ENCODE data around the gene RASL10A.
A peak's percentile ranks its signal among the peaks of the same experiment; 100 is the strongest.
"Not testable (repeated sequence)": the region's sequence is repeated elsewhere in the genome, so short reads cannot be mapped to it uniquely, and the experiment has no call there.

Gene RASL10A, protein sequence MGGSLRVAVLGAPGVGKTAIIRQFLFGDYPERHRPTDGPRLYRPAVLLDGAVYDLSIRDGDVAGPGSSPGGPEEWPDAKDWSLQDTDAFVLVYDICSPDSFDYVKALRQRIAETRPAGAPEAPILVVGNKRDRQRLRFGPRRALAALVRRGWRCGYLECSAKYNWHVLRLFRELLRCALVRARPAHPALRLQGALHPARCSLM

DNA sequence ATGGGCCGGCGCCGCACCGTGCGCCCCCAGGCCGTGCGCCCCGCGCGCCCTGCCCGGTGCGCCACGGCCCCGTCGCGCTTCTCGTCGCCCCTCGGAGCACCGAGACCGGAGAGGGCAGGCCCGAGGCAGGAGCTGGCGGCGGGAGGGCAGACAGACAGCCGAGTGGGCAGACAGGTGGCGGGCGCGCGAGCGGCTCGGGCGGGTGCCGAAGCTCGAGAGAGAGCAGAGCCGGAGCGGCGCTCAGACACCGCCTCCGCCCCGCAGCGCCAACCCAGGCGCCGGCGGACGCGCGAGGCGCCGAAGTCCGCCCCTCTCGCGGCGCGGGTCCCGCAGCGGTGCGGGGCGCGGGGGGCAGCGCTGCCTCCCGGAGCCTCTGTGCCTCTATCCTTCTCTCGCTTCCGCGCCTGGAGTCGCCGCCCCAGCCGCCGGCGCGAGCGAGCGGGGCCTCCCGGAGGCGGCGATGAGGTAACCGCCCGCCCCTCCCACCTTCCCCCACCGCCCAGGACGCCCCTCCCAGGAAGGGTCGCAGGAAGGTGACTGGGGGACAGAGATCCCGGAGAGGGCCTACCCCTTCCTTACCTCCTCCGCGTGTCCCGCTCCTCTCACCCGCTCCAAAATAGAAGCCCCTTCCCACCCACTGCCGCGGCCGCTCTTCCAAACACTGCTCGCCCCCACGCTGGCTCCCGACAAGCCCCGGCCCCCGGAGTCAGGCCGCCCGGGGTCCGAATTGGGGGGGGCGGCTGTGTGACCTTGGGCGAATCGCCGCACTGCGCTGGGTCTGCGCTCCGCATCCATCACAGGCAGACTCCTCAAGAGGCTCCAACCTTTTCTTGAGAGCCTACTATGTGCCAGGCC, at the start of gene RASL10A:
RASL10A (minus strand) TSS at position 412 of the 855 bp plus-strand sequence. CDS start 451 bp downstream, outside the sequence.
- no peak for DNase-seq

DNA sequence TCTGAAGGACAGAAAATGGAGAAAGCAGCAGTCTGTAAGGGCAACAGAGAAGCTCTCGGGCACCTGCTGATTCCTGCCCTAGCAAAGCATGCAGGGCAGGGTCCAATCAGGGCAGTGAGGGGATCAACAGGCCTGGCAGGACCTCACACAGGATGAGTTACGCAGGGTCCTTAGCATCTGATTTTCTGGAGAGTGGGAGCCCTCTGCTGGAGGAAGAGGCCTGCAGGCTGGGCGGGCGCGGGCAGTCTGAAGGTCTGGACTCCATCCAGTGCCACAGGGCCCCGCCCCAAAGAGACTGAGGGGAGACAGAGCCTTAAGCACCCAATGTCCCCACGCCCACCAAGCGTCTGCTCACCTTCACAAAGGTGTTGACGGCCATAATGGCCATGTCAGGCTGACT, 44.0 kb upstream of the RASL10A start:
- DNase-seq: peak; percentile 36

DNA sequence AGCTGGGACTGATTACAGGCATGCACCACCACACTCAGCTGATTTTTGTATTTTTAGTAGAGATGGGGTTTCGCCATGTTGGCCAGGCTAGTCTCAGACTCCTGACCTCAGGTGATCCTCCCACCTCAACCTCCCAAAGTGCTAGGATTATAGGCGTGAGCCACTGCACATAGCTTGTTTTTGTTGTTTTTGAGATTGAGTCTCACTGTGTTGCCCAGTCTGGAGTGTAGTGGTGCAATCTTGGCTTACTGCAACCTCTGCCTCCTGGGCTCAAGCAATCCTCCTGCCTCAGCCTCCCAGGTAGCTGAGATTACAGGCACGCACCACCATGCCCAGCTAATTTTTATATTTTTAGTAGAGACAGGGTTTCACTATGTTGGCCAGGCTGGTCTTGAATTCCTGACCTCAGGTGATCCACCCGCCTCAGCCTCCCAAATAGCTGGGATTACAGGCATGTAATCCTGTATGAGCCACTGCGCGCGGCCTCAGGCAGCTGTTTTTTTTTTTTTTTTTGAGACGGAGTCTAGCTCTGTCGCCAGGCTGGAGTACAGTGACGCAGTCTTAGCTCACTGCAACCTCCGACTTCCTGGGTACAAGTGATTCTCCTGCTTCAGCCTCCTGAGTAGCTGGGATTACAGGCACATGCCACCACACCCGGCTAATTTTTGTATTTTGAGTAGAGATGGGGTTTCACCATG, 41.8 kb upstream of the RASL10A start:
- not testable (repeated sequence) for DNase-seq

DNA sequence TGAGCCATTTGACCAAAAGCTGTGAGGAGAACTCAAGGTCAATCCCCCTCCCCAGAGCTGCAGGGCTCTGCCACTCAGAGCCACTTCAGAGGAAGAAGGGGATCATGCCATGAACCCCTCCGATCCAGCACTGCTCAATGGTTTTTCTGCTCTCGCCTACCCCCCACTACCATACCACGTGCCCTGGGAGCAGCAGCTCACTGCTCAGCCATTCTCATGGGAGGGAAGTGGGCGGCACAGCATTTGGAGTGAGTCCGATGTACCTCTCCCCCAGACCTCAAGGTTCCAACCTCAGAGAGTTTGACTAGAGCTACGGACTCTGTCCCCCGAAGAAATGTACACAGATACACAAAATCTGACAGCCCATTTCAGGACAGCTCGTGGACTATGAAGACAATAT, 38.4 kb upstream of the RASL10A start:
- no peak for DNase-seq

DNA sequence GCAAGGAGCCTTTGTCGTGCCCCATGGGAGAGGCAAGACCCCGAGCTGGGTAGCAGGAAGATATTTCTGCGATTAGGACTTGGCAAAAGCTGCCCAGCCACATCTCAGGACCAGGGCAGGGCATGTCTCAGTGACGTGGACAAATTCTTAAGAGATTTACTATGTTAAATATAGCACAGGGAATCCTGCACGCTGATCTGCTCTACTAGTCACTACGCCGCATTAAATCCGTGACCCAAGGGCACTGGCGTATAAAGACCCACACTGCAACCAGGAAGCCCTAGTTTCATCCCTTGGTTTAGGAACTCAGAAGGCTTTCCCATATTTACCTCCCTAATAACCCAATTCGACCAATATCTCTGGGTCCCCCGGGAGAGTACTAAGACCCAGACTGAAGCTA, 37.8 kb upstream of the RASL10A start:
- no peak for DNase-seq

DNA sequence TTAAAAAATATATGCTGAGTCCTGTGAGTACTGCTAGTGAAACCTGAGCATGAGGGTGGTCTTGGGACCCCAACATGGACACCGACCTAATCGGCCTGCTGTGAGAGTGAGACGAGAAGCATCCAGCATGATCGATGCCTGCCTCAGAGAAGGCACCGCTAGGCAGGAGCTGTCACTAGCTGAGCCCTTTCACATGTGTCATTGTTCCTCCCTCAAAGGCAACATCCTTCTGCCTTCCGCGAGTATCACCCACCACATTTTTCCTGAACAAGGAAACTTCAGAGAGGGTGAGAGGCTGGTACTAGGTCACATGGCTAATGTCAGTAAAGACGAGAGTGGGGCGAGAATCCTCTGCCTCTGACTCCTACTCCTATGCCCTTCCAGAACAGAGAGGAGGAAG, 37.3 kb upstream of the RASL10A start:
- DNase-seq: no peak

DNA sequence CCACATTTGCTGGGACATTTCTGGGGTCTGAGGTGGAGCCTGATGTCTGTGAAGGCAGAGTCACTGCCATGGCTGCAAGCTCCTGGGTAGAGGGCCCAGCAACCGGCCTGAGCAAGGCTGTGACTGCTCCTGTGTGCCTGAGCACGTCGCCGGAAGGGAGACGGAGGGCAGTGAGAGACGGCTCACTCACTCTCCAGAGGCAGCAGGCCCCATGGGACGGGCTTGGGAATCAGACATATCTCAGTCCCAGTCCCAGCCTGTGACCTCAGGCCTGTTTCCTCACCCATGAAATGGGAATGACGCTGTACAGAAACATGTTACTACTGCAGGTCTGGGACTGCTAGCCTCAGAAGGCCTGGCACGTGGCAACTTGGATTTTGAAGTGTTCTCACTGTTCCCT, 36.4 kb upstream of the RASL10A start:
- DNase-seq: no peak

DNA sequence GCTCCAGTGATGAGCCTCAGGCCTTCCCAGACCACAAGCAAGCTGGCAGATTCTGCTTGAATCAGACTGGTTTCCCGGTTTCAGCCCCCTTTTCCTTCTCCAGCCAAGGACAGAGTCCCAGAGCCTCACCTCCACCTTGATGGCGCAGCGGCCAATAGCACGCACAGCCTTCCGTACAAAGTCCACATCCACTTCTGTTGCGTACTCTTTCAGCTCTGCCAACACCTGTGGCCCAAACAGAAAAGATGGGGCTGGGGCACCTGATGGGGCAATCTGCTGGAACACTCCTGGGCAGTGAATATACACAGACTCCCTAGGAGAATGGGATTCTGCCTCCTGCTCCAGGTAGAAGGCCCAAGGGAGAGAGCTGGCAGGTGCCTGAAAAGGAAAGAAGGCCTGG, 35.5 kb upstream of the RASL10A start:
- DNase-seq: no peak

DNA sequence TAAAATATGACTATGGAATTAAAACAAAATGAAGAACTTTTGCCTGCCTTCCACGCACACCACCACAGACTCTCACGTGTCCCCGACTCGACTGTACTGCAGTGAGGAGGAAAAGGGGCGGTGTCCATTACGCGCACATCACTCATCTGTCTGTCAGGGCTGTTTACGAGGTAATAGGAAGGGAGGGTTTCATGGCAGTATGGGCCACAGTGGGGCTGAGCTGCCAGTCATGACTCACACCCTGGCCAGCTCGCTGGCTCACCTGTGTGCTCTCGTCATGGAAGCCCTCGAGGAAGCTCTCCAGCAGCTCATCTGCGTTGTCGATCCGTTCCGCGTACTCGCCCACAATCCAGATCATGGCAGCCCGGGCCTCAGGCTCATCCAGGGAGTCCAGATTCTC, 33.5 kb upstream of the RASL10A start:
- no peak for DNase-seq

DNA sequence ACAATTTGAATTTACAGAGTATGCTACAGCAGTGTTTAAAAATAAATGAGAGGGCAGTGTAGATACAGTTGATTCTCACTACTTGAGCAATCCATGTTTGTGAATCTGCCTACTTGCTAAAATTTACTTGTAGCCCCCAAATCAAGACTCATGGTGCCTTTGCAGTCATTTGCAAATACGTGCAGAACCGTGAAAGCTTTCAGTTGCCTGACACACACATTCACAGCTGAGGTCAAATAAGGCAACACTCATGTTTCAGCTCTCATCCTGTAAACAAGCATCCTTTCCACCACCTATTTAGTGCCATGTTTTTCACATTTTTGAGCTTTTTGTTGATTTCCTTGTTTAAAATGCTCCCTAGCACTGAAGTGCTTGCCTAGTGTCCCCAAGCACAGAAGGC, 32.5 kb upstream of the RASL10A start:
- DNase-seq: no peak

DNA sequence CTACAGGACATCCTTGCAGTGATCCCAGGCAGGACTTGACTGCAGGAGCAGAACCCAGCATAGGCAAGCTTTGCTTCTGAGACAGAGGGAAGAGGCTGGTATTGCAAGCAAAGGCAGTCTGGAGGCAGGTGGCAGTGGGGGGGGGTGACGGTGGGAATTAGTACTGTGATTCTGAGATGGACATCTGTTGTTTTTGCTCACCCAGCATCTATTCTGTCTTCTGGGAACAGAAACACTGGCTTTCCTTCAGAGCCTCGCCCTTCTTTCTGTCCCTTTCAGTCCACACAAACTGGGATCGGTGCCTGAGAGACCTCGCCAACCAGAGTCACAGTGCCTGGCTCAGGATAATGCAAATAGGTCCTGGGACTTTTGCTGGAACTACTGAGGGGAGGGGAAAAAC, 31.2 kb upstream of the RASL10A start:
- DNase-seq: no peak

DNA sequence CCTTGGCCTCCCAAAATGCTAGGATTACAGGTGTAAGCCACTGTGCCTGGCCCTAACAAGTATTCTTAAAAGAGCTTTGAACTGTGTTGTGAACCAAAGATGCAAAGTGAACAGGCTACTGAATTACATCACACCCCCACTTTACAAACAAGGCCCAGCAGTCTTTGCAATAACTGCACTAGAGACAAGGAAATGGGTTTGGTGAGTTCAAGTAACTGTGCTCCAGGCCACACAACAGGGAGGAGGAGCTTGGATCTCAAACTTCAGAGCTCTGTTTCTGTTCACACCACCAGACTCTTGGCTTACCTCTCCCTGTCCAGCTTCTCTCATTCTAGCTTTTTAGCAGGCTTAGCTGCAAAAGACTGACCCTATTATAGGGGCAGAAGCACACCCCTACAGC, 30.4 kb upstream of the RASL10A start:
- DNase-seq: no peak

DNA sequence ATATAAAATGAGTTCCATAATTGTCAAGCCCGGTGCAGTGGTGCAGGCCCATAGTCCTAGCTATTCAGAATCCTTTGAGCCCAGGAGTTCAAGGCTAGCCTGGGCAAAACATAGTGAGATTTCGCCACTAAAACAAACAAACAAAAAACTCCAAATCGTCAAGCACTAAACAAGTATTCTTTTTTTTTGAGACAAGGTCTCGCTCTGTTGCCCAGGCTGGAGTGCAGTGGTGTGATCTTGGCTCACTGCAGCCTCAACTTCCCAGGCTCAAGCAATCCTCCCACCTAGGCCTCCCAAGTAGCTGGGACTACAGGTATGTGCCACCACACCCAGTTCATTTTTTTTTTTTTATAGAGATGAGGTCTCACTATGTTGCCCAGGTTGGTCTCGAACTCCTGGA, 29.4 kb upstream of the RASL10A start:
- not testable (repeated sequence) for DNase-seq

DNA sequence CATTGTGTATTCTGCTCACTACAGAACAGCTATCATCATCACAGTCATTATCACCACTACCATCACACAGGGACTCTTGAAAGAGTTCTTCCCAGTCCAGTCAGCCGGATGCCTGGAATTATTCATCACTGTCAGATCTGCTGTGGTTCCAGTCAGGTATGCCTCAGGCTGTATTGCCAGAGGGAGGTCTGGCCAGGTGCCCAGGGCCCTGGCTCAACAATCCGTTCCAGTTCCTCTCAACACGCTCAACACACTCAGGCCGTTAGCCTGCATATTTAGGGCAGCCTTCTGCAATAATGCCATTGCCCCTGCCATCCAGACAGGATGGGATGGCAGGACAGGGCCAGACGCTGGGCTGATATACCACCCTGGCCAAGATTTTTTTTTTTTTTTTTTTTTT, 28.6 kb upstream of the RASL10A start:
- DNase-seq: no peak

DNA sequence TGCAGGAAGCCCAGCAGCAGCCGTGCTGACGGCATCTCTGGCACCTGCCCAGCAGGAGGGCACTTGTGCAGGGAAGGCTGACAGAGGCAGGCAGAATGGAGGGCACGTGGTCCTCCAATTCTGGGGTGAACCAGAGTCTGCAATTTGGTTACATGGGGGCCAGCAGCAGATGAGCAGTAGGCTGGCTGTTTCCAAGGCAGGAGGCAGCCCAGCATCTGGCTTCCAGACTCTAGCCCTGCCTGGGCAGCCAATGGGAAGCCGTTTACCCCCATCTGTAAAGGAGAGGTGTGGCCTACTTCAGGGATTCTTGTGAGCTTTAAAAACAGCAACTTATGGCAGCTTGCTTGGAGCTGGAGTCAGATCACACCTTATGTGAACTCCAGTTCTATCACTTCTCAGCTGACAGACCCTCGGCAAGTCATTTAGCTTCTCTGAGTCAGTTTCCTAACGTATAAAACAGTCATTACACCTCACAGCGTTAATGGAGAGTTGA, 27.9 kb upstream of the RASL10A start:
- no peak for DNase-seq

DNA sequence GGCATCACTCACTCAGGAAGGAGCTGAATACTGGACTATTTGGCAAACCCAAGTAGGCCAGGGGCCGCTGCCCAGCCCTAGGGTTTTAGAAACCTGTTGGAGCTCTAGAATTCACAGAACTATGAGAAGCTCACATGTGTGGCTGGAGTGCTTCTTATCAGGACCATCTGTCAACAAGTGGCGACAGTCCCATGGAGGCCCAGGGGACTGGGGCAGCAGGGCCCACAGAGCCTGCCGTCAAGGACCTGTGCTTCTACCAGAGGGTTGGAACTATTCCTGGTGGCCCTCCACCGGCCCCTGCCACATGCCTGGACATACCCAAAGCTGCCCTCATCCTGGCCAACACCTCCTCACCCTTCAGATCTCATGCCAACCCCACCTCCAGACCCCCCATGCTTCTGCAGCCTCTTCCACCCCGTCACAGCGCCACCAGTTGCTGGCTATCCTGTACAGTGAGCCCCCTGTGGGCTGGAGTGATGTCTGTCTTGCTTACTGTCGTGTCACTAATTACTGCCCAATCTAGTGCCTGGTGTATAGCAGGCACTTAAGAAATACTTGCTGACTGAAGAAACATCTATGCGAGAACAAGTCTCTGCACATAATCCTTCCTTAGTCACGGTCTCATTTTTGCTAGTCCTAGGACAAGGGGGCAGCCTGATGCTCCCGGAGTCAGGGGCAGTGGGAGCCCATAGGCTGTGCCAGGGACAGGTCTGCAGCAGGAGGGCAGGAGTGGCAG, 27.2 kb upstream of the RASL10A start:
- no peak for DNase-seq

DNA sequence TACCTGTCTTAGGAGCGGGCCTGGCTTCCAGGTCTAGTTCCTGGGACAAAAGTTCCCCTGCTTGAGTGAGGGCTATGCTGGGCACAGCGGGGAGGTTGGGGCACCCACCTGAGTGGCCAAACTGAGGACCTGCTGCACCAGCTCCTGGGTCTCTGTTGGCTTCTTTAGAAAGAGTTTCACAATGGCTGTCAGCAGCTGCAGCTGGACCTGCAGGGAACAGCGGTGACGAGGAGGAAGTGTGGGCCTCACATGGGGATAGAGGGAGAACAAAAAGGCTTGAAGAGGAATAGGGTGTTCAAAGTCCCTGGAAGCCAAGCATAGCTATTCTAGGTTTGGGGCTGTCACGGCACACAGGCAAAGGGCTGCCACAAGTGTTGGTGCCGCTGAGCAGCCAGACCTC, 26.7 kb upstream of the RASL10A start:
- no peak for DNase-seq

DNA sequence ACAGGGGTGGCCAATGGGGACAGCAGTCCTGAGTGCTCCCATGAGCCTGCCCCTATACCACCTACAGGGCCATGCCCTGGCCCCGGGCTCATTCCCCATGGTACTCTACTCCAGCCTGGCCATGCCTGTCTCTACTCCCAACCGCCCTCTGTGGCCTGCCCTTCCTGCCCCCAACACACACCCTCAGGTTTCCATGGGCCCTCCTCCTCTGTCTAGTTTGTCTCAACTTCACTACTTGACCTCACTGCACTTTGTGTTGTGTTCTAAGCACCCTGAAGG, 26.3 kb upstream of the RASL10A start:
- DNase-seq: no peak

DNA sequence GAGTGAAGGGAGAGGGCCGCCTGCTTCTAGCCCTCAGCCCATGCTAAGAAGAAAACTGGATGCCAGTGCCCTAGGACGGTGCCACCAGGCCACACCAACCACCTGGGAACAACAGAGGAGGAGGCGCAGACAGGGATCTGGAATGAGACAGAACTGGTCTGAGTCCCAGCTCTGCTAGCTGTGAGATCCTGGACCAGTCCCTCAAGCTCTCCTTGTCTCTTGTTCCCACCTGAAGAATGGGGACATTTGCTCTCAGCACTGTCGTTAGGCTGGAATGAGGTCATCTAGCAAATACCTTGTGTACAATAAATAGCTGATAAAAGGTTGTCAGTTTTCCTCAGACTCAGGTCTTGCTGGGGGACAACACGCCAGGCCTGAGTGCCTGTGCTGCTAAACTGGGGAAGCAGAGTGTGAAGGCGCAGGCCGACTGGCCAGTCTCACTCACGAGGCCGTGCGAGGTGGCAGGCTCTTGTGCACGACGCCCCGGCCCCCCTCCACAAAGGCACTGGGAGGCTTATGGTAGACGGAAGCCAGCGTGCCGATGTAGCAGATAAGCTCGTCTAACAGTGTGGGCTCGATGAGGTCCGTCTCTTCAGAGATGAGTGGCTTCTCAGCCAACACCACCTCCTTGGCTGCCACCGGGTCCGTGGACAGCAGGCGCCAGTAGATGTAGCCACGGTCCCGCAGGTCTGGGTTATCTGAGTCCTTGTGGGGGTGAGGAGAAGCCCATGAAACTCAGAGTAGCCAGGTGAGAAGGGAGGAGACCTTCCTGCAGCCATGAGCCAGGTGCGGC, 25.8 kb upstream of the RASL10A start:
- no peak for DNase-seq

DNA sequence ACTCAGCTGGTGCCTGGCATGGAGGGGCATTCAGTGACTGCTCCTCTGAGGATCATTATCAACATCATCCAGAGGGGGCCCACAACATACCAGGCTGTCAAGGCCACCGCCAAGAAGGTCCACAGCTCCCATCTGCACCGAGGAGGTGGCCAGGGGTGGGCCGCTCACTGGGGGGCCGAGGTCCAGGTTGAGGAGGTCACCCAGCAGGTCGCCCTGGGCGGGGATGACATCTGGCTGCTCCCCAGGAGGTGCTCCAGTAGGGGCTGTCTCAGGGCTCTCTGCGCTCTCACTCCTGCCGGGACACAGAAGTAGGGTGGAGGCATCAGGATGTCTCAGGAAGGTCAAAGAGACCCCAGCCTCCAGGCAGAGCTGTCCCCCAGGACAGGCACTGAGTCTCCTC, 25.1 kb upstream of the RASL10A start:
- no peak for DNase-seq

DNA sequence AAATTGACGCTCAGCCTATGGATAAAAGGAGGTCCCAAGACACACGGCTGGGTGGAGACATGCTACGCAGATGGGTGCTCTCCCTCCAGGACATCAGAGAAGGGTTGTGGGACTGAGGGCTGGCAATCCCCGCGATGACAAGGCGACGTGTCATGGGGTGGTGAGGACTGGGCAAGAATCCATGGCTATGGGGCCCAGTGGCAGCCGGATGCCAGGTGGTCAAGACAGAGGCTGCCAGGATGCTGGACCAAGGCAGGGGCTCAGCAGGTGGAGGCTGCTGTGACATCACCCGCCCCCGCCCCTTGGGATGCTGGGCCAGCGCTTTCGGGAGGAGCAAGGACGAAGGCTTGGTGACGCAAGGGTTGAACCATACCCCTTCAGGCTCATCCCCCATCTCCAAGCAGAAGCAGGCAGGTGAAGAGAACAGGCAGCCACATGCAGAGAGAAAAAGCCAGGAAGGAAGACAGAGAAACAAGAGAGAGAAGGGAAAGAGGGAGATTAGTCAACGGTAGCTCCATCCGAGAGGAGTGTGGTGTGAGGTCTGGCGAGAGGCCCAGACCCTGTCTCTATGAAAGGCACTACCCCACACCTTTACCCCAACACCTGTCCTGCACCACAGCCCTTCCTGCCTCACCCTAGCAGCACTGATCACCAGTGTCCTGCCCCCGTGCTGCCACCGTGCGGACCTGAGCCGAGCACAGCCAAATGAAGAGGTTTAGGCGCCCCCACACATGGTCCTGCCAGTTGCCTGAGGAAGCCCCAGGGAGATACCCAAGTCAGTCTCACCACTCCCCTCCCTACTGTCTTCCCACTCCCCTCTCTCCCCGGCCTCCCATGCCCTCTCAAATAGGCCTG, 24.1 kb upstream of the RASL10A start:
- DNase-seq: no peak

DNA sequence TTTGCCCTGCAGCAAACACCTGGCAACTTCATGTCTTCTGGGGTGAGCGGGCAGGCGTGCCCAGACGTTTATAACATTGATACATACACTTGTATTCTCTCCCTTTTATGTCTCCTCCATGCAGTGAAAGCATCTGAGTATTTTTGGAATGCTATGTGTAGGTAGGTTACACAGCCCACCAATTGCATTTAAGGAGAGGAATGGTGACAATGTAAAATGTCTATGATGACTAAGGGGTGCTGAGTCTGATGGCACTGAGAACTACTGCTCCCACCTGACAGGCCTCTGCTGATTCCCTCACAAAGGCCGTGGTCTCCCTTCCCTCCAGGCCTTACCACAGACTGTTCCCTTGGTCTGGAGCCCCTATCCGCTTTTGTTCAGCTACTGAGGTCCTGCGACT, 22.9 kb upstream of the RASL10A start:
- no peak for DNase-seq

Measured in HCEC 1CT (cell line).